Fibroblast of lung (primary cell): Measurements from ENCODE around the gene SORL1.

Experiments used
- EZH2 ChIP-seq: IDR thresholded peaks from 2 replicates; pipeline ENCODE4 v1.5.1; 2012; ENCODE audit warnings: low read length, control low read depth, mild to moderate bottlenecking; ENCODE audit errors: missing control alignments
- TF ChIP-seq, protein P1 (sequence below), 2 donors: IDR thresholded peaks in 1 of 2; conservative IDR thresholded peaks in 1 of 2; 1 replicate in 1 of 2; 2 replicates in 1 of 2; pipeline ENCODE4 v1.5.1; 2011 to 2012; ENCODE audit warnings: low read length in 2 of 2, control low read depth in 1 of 2, inconsistent platforms in 1 of 2, low read depth in 1 of 2, mild to moderate bottlenecking in 1 of 2

DNA sequence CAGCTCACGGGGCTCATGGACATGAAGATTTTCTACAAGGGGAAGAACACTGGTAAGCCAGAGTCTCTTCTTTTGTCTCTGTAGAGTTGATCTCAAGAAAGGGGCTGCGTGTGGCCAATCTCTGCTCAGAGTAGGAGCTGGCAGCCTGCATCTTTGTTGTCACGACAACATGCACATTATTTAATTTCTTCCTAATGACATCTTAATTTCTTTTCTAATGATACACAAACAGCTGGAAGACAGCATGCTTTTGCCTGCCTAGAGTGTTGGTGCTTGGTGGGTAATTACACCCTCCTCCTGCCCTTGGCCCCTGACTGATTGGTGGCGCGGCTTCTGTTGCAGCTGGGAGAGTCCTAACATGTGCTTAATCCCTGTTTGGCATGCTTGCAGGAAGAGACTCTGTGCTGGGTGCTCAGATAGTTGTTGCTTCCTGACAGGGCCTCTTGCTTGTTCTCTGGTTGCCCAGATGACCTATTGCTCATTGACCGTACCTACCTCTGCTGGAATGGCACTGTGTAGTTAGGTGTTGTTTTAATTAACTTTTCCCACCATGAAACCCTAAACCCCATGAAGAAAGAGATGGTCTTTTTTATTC, 107.6 kb downstream of the SORL1 start:
- TF ChIP-seq, protein P1, sequence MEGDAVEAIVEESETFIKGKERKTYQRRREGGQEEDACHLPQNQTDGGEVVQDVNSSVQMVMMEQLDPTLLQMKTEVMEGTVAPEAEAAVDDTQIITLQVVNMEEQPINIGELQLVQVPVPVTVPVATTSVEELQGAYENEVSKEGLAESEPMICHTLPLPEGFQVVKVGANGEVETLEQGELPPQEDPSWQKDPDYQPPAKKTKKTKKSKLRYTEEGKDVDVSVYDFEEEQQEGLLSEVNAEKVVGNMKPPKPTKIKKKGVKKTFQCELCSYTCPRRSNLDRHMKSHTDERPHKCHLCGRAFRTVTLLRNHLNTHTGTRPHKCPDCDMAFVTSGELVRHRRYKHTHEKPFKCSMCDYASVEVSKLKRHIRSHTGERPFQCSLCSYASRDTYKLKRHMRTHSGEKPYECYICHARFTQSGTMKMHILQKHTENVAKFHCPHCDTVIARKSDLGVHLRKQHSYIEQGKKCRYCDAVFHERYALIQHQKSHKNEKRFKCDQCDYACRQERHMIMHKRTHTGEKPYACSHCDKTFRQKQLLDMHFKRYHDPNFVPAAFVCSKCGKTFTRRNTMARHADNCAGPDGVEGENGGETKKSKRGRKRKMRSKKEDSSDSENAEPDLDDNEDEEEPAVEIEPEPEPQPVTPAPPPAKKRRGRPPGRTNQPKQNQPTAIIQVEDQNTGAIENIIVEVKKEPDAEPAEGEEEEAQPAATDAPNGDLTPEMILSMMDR (conservative IDR thresholded peaks at IDR 0.05 in 1 of 2, IDR thresholded peaks at IDR 0.05 in 1 of 2; ENCODE audit: low read depth in 1 of 2, low read length in 2 of 2) = no peak
- no peak for TF ChIP-seq EZH2
